Measurements from ENCODE around the gene SPATA13.

The SPATA13 gene

GRCh38 chr13:24207841-24208667 is 47.5 kb downstream of the SPATA13 start:
- TF ChIP-seq TAF1 (IDR thresholded peaks at IDR 0.05; ENCODE audit: borderline replicate concordance, insufficient read depth, low read length) (no peak), POLR2AphosphoS5 (IDR thresholded peaks at IDR 0.05; ENCODE audit: low read depth, low read length) (no peak), REST (IDR thresholded peaks at IDR 0.05; ENCODE audit: insufficient read depth in 1 of 2, low read depth in 2 of 2, low read length in 2 of 2) (no peak), SIN3A (IDR thresholded peaks at IDR 0.05; ENCODE audit: borderline replicate concordance, insufficient read depth, low read length) (no peak), FOXP2 (optimal IDR thresholded peaks at IDR 0.05; ENCODE audit: borderline replicate concordance, extremely low read depth, extremely low read length, insufficient read depth) (no peak)

DNA sequence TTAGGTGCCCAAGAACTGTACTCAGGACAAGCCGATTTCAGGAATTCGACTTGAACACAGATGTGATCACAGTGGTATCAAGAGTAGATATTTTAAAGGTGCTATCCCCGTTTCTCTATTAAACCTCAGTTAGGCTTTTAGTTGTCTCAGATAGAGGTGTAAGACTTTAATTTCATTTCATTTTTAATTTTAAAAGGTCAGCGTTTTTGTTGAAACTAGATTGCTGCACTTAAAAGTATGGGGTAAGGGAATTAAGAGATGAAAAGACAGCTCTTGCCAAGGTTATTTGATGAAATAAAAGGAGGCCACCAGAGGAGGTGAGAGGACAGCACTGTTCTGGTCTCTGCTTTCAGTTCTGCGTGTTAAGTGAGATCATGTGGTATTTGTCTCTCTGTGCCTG is 48.6 kb downstream of the SPATA13 start:
- TF ChIP-seq POLR2AphosphoS5 (IDR thresholded peaks at IDR 0.05; ENCODE audit: low read depth, low read length) (no peak), TAF1 (IDR thresholded peaks at IDR 0.05; ENCODE audit: borderline replicate concordance, insufficient read depth, low read length) (no peak), FOXP2 (optimal IDR thresholded peaks at IDR 0.05; ENCODE audit: borderline replicate concordance, extremely low read depth, extremely low read length, insufficient read depth) (no peak), REST (IDR thresholded peaks at IDR 0.05; ENCODE audit: insufficient read depth in 1 of 2, low read depth in 2 of 2, low read length in 2 of 2) (no peak), SIN3A (IDR thresholded peaks at IDR 0.05; ENCODE audit: borderline replicate concordance, insufficient read depth, low read length) (no peak)

- TF ChIP-seq FOXP2 (optimal IDR thresholded peaks at IDR 0.05; ENCODE audit: borderline replicate concordance, extremely low read depth, extremely low read length, insufficient read depth) (no peak), POLR2AphosphoS5 (IDR thresholded peaks at IDR 0.05; ENCODE audit: low read depth, low read length) (no peak), SIN3A (IDR thresholded peaks at IDR 0.05; ENCODE audit: borderline replicate concordance, insufficient read depth, low read length) (no peak), REST (IDR thresholded peaks at IDR 0.05; ENCODE audit: insufficient read depth in 1 of 2, low read depth in 2 of 2, low read length in 2 of 2) (no peak), TAF1 (IDR thresholded peaks at IDR 0.05; ENCODE audit: borderline replicate concordance, insufficient read depth, low read length) (no peak)
These were observed 51.7 kb downstream of the SPATA13 start for GRCh38 chr13:24212254-24212653.

GRCh38 chr13:24212674-24213073 is 52.2 kb downstream of the SPATA13 start:
- TF ChIP-seq REST (IDR thresholded peaks at IDR 0.05; ENCODE audit: insufficient read depth in 1 of 2, low read depth in 2 of 2, low read length in 2 of 2) (no peak), POLR2AphosphoS5 (IDR thresholded peaks at IDR 0.05; ENCODE audit: low read depth, low read length) (no peak), TAF1 (IDR thresholded peaks at IDR 0.05; ENCODE audit: borderline replicate concordance, insufficient read depth, low read length) (no peak), SIN3A (IDR thresholded peaks at IDR 0.05; ENCODE audit: borderline replicate concordance, insufficient read depth, low read length) (no peak), FOXP2 (optimal IDR thresholded peaks at IDR 0.05; ENCODE audit: borderline replicate concordance, extremely low read depth, extremely low read length, insufficient read depth) (no peak)

All from PFSK-1 (cell line).